Pancreas (tissue), 10 donors: ENCODE results near the gene NSF. TPM values are rescaled to one million over a fixed set of nuclear protein-coding genes. Genes with fewer than 3 reads are reported as not detected.

Experiments used
- ATAC-seq, 4 donors: fragments of 200-7000 bp; cut with Tn5 transposase; one replicate each; pipeline versions ENCODE4 v1.8.0 to v1.9.1; 2020; ENCODE audit warnings: mild to moderate bottlenecking in 4 of 4, moderate library complexity in 4 of 4
- DNase-seq, 6 donors: peaks; one replicate each; pipeline ENCODE4 v3.0.0-alpha.2; 2020
- FAIRE-seq: peaks from 2 replicates; lab custom pipeline; 2012; peaks lifted over from hg19 to GRCh38; lab: Jason Lieb, UNC
- H3K27ac ChIP-seq, 4 donors: fragments of 200-600 bp; sonication (generic); 1 replicate in 3 of 4; 2 replicates in 1 of 4; pipeline versions ENCODE4 v1.5.0 to v1.8.0; 2020
- H3K27me3 ChIP-seq, 4 donors: fragments of 200-600 bp; one replicate each; pipeline ENCODE4 v1.8.0; 2021
- H3K36me3 ChIP-seq, 3 donors: fragments of 200-600 bp; sonication (generic) in 1 of 3; one replicate each; pipeline versions ENCODE4 v1.5.0 to v1.8.0; 2020 to 2021
- H3K4me1 ChIP-seq, 3 donors: fragments of 200-600 bp; one replicate each; pipeline ENCODE4 v1.8.0; 2021
- H3K4me3 ChIP-seq, 4 donors: fragments of 200-600 bp; sonication (generic) in 2 of 4; one replicate each; pipeline versions ENCODE4 v1.5.0 to v1.8.0; 2020 to 2021
- H3K9me3 ChIP-seq, 4 donors: fragments of 200-600 bp; one replicate each; pipeline ENCODE4 v1.8.0; 2021
- WGBS, 2 donors: extraction: QIAGEN DNeasy Blood & Tissue Kit; methylation state at CpG; one replicate each; pipeline ENCODE4 v1.1.7; 2013; 5-methylcytosine and 5-hydroxymethylcytosine counted together
- intact Hi-C, 3 donors: fragments of 100-400 bp; cut with DNase I; formaldehyde crosslinking; loops; one replicate each; pipeline versions ENCODE4 v1.11.1 to v1.14.2; 2022
- polyA plus RNA-seq, 2 donors: library from polyadenylated mRNA; stranded (reverse); fragments of 200-250 nt; gene quantifications; one replicate each; pipeline ENCODE4 v1.2.3, GENCODE V29; 2013
- total RNA-seq, 6 donors: library from RNA; stranded (reverse); fragmentation: NEBNext Ultra II Directional in 4 of 6; extraction: Animal tissue kit (Norgen Biotek cat#: 25700) in 4 of 6; gene quantifications; one replicate each; pipeline versions ENCODE4 v1.2.1 to v1.2.4, GENCODE V29; 2021 to 2023
- TF ChIP-seq, protein P1 (sequence below), 4 donors: fragments of 200-600 bp; sonication (generic) in 3 of 4; IDR thresholded peaks; one replicate each; pipeline versions ENCODE4 v1.5.0 to v1.8.0; 2021; ENCODE audit warnings: antibody characterized with exemption in 4 of 4
- donor health status: healthy with polysubstance abuse.
- donor health status: DM: no; HTN: no; CAD: no; lungs with moderate emphysema.
- donor health status: DM: no; HTN: no; CAD: no.
- donor health status: control.
- donor health status: control.
- donor health status: Bipolar disorder and iron deficiency.
- donor health status: DM: yes; HTN: yes; CAD: no.
- donor health status: DM: no; HTN: no; CAD: no.
- donor health status: DM: no; HTN: no; CAD: no.
- donor health status: DM: yes; HTN: yes; CAD: no.

NSF gene
- total and polyA plus RNA-seq, 8 donors: 6.2 to 32.4 (median 29.0) TPM

- H3K4me3 ChIP-seq: no peak overlapping the region
- H3K36me3 ChIP-seq: no peaks in the 10 kb centered on the region
- H3K27ac ChIP-seq: no peak overlapping the region
- no peak for FAIRE-seq
- ATAC-seq: no peak
- intact Hi-C loops: no loop called here
- TF ChIP-seq, protein P1, sequence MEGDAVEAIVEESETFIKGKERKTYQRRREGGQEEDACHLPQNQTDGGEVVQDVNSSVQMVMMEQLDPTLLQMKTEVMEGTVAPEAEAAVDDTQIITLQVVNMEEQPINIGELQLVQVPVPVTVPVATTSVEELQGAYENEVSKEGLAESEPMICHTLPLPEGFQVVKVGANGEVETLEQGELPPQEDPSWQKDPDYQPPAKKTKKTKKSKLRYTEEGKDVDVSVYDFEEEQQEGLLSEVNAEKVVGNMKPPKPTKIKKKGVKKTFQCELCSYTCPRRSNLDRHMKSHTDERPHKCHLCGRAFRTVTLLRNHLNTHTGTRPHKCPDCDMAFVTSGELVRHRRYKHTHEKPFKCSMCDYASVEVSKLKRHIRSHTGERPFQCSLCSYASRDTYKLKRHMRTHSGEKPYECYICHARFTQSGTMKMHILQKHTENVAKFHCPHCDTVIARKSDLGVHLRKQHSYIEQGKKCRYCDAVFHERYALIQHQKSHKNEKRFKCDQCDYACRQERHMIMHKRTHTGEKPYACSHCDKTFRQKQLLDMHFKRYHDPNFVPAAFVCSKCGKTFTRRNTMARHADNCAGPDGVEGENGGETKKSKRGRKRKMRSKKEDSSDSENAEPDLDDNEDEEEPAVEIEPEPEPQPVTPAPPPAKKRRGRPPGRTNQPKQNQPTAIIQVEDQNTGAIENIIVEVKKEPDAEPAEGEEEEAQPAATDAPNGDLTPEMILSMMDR (IDR thresholded peaks at IDR 0.05): no peak
- DNase-seq: no peak
- WGBS, 2 donors: 91 to 96% methylated on average over 4 of the region's 4 CpGs
- H3K9me3 ChIP-seq: no peaks in the 10 kb centered on the region
- no peaks in the 10 kb centered on the region for H3K4me1 ChIP-seq
- no peaks in the 10 kb centered on the region for H3K27me3 ChIP-seq
These were observed 210.1 kb downstream of the NSF start for GRCh38 chr17:46800573-46800972.

GRCh38 chr17:46802800-46803199 is 212.3 kb downstream of the NSF start:
- Histone ChIP-seq H3K36me3 (no peaks in the 10 kb centered on the region), H3K27ac (no peak overlapping the region), H3K9me3 (no peaks in the 10 kb centered on the region), H3K4me1 (no peaks in the 10 kb centered on the region), H3K27me3 (no peaks in the 10 kb centered on the region), H3K4me3 (no peak overlapping the region)
- intact Hi-C loops: no loop called here
- DNase-seq (no peak), ATAC-seq (no peak), FAIRE-seq (no peak)
- TF ChIP-seq, protein P1 (IDR thresholded peaks at IDR 0.05): no peak
- WGBS, 2 donors: 76 to 86% methylated on average over 7 of the region's 7 CpGs

DNA sequence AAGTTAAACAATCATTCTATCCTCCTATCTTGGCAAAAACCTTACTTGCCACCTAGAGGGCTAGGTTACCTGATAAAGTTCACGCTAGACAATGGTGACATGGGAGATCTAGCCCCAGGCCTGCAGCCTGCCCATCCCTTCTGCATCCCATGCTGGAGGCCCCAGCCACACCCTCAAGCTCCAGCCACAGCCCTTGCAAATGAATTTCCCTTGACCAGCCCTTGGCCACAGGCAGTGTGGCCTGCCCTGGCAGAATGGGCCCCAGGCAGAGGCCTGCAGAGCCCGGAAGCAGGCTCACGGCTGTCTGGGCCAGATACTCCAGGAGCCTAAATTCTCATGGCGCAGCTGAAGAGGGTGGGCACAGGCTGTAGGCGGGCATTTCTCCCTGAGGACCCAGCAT is 213.1 kb downstream of the NSF start:
- WGBS, 2 donors: 90 to 94% methylated on average over 5 of the region's 5 CpGs

DNA sequence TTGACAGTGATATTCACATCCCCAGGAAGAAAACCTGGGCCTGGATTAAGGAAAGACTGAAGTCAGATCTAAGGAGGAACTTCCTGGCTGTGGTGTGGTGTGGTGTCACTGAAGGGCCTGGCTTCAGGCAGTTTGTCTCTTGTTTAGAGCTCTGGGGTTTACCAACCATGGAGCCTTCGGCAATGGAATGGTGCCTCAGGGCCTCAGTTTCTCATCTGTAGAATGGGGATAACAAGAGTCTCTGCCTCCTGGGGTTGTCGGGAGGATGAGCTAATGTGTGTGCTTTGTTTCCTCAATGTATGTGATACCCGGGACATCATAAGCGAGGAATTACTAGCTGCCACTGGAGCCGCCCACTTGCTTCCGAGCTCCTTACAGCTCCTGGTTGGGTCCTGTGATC is 215.3 kb downstream of the NSF start:
- Histone ChIP-seq H3K36me3 (no peaks in the 10 kb centered on the region), H3K4me3 (no peak overlapping the region), H3K27ac (no peak overlapping the region), H3K9me3 (no peaks in the 10 kb centered on the region), H3K4me1 (no peaks in the 10 kb centered on the region), H3K27me3 (no peaks in the 10 kb centered on the region)
- ATAC-seq (no peak), DNase-seq (no peak), FAIRE-seq (no peak)
- WGBS, 2 donors: 88 to 89% methylated on average over 6 of the region's 6 CpGs
- TF ChIP-seq, protein P1 (IDR thresholded peaks at IDR 0.05): no peak
- intact Hi-C loops: no loop called here

More for the DNA sequence above, 213.1 kb downstream of the NSF start:
- TF ChIP-seq, protein P1 (IDR thresholded peaks at IDR 0.05): no peak
- no peaks in the 10 kb centered on the region for H3K36me3 ChIP-seq
- H3K9me3 ChIP-seq: no peaks in the 10 kb centered on the region
- ATAC-seq (no peak), FAIRE-seq (no peak), DNase-seq (no peak)
- no peak overlapping the region for H3K4me3 ChIP-seq
- H3K4me1 ChIP-seq: no peaks in the 10 kb centered on the region
- H3K27ac ChIP-seq: no peak overlapping the region
- intact Hi-C loops: no loop called here
- H3K27me3 ChIP-seq: no peaks in the 10 kb centered on the region

Other genes starting within 250 kb of the NSF start
- gene ARL17B, start 228.9 kb upstream of the NSF start, total RNA-seq: 10 to 100 TPM in 1 of 6 donors, 1 to 10 TPM in 5; 2.8 to 11.7 (median 7.3) TPM
- gene ARL17B, start 228.9 kb upstream of the NSF start, polyA plus RNA-seq: 1 to 10 TPM; 5.8 to 6.2 TPM
- 1 to 10 TPM; 3.3 to 8.9 (median 6.8) TPM for gene LRRC37A2, start 78.2 kb upstream of the NSF start, total RNA-seq
- 1 to 10 TPM; 2.8 to 8.4 TPM for gene LRRC37A2, start 78.2 kb upstream of the NSF start, polyA plus RNA-seq
- 10 to 100 TPM in 2 of 6 donors, 1 to 10 TPM in 4; 3.5 to 17.4 (median 6.3) TPM for gene ARL17A, start 11.0 kb upstream of the NSF start, total RNA-seq
- gene ARL17A, start 11.0 kb upstream of the NSF start, polyA plus RNA-seq: 1 to 10 TPM; 3.9 to 4.9 TPM
- under 1 TPM; 0.24 to 0.72 (median 0.38) TPM for gene WNT3, start 228.0 kb downstream of the NSF start, total RNA-seq
- gene WNT3, start 228.0 kb downstream of the NSF start, polyA plus RNA-seq: under 1 TPM; 0.31 to 0.42 TPM